ENCODE measurements around the gene PLIN5.

PLIN5 gene

GRCh38 chr19:4493104-4493928, 41.7 kb downstream of the PLIN5 start:
- in situ Hi-C loops (cut with HindIII; ENCODE audit: low sequenced_read_pairs), result no loop called here

GRCh38 chr19:4492337-4493103, 42.5 kb downstream of the PLIN5 start:
- in situ Hi-C loops (cut with HindIII; ENCODE audit: low sequenced_read_pairs), result no loop called here

- in situ Hi-C loops (cut with HindIII; ENCODE audit: low sequenced_read_pairs), result no loop called here
Measured at GRCh38 chr19:4491446-4491845, 43.6 kb downstream of the PLIN5 start.

GRCh38 chr19:4488496-4488895, 46.5 kb downstream of the PLIN5 start:
- in situ Hi-C loops (cut with HindIII; ENCODE audit: low sequenced_read_pairs), result no loop called here

GRCh38 chr19:4487572-4487971, 47.5 kb downstream of the PLIN5 start:
- in situ Hi-C loops (cut with HindIII; ENCODE audit: low sequenced_read_pairs), result no loop called here

GRCh38 chr19:4483385-4483784, 51.6 kb downstream of the PLIN5 start:
- in situ Hi-C loops (cut with HindIII; ENCODE audit: low sequenced_read_pairs), result no loop called here

GRCh38 chr19:4482721-4483364, 52.2 kb downstream of the PLIN5 start:
- in situ Hi-C loops (cut with HindIII; ENCODE audit: low sequenced_read_pairs), result no loop called here

GRCh38 chr19:4477034-4477801, 57.8 kb downstream of the PLIN5 start:
- in situ Hi-C loops (cut with HindIII; ENCODE audit: low sequenced_read_pairs), result no loop called here

- in situ Hi-C loops (cut with HindIII; ENCODE audit: low sequenced_read_pairs), result no loop called here
Measured at GRCh38 chr19:4474514-4475022, 60.5 kb downstream of the PLIN5 start.

- in situ Hi-C loops (cut with HindIII; ENCODE audit: low sequenced_read_pairs), result no loop called here
Measured at GRCh38 chr19:4473763-4474513, 61.1 kb downstream of the PLIN5 start.

- in situ Hi-C loops (cut with HindIII; ENCODE audit: low sequenced_read_pairs), result no loop called here
Measured at GRCh38 chr19:4473011-4473762, 61.8 kb downstream of the PLIN5 start.

Measured in DLD1 (cell line).